GM21515 (cell line): ENCODE measurements around the gene SBNO2.

Source experiments
- ATAC-seq: cut with Tn5 transposase; IDR thresholded peaks from one replicate; pipeline ENCODE4 v1.9.1; 2021; ENCODE audit not compliant: unreplicated experiment

Gene SBNO2

DNA sequence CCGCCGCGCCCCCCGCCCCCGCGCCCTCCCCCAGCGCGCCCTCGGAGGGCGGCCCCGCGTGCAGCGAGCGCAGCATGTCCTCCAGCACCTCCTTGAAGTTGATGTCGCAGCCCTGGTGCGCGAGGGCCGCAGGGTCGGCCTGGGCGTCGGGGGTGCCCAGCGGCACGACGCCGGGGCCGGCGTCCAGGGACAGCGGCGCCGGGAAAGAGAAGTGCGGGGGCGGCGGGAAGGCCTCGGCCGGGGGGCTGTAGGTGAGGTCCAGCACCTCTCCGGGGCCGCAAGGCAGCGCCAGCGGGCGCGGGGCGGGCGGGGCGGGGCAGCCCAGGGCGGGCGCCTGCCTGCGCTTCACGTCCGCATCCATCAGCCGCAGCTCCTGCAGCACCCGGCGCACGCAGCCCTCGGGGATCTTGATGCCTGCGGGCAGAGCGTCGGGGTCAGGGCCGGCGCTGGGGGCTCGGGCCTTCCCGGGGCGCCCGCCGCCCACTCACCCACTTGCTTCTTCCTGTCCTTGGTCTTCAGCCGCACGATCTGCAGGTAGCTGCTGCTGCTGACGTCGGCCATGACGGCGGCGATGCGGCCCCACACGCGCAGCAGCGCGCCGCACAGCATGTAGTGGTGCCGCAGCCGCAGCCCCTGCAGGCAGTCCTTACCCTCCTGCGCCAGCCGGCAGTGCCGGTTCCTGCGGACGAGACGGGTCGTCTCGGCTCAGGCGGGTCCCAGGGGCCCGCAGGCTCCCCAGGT, 65.6 kb downstream of the SBNO2 start:
- ATAC-seq: no peak

DNA sequence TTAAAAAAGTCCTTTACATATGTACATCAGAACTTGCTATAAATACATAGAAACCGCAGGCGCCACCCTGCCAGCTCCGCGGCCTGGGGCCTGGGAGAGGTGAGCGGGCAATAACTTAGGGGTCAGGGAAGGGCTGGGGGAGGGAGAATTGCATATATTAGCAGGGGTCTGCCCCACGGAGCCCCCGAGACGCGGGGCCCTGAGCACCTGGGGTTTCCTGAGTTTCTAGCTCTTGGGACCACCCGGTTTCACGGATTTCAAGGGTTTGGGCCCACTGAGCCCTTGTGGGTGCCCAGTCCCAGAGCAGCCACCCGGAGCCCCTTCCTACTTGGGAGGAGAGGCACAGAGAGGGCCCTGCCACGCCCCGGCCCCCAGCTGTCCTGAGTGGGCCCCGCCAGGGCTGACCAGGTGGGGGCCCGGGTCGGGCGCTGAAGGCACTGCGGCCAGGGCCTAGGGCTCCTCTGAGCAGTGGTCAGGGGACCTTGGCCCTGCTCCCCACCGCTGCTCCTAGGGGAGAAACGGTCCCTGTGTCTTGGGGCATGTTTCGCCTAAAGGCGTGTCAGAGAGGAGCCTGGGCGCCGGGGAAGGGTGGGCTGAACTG, 66.3 kb downstream of the SBNO2 start:
- no peak for ATAC-seq

- ATAC-seq: no peak
Observed at GRCh38 chr19:1106841-1107660, 67.0 kb downstream of the SBNO2 start.

- ATAC-seq: no peak
Observed at GRCh38 chr19:1105873-1106840, 67.9 kb downstream of the SBNO2 start.

DNA sequence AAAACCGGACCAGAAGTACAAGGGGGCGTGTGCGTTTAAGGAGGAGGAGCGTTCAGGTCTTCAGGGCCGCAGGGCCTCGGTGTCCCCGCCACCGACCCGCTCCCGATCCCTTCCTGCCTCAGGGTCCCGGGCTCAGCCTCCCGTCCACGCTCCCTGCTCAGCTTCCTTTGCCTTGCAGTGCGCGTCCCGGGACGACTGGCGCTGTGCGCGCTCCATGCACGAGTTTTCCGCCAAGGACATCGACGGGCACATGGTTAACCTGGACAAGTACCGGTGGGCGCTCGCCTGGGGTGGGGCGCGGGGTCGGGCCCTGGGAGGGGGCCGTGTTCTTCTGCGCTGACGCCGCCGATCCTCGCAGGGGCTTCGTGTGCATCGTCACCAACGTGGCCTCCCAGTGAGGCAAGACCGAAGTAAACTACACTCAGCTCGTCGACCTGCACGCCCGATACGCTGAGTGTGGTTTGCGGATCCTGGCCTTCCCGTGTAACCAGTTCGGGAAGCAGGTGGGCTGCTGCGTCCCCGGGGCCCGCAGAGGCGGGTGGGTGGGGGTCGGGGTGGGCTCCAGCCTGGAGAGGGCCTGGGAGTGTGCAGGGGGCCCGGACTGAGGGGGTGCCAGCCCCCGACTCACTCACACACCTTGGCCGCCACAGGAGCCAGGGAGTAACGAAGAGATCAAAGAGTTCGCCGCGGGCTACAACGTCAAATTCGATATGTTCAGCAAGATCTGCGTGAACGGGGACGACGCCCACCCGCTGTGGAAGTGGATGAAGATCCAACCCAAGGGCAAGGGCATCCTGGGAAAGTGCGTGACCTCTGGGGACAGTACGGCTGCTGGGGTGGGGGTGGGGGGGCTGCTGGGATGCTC, 68.8 kb downstream of the SBNO2 start:
- ATAC-seq: no peak

DNA sequence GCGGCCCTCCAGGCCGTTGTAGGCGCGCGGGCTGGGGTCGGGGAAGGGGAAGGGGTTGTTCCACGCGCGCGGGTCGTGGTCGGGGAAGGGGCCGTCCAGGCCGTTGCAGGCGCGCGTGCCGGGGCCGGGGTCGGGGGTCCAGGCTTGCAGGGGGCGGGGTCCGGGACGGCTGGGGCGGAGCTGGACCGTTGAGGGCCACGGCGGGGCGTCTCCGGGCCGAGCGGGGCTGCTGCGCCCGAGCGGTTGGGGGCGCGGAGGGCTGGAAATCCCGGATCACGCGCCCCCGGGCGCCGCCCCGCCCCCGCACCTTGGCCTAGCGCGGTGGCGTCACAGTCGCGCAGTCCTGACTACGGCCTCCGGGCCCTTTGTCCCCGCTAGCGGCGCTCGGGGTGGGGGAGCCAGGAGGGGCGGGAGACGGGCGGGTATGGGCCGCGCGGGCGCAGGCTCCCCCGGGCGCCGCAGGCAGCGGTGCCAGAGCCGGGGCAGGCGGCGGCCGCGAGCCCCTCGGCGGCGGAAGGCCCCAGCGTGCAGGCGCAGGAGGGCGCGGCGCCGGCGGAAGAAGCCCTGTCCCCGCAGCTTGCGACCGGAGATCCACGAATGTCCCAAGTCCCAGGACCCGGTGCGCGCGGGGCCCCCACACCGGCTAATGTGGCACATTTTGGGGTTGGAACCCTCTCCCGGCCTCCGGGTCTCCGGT, 69.6 kb downstream of the SBNO2 start:
- peak; percentile 24 for ATAC-seq

GRCh38 chr19:1103708-1104310, 70.3 kb downstream of the SBNO2 start, which contains the start of gene GPX4:
Gene GPX4 (plus strand): TSS chr19:1103994. CDS start chr19:1104044, 50 bp downstream.
- peak; percentile 49 for ATAC-seq

DNA sequence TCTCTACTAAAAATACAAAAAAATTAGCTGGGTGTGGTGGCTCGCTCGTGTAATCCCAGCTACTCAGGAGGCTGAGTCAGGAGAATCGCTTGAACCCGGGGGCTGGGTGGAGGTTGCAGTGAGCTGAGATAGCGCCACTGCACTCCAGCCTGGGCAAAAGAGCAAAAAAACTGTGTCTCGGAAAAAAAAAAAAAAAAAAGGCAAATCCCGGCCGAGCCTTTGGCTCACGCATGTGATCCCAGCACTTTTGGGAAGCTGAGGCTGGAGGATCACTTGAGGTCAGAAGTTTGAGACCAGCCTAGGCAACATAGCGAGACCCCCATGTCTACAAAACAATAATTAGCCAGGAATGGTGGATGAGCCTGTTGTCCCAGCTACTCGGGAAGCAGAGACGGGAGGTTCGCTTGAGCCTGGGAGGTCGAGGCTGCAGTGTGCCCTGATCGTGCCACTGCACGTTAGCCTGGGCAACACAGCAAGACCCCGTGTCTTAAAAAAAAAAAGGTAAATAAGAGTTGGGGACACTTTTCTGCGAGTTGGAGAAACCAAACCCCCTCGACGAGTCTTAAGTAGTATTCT, 70.8 kb downstream of the SBNO2 start:
- no peak for ATAC-seq

- ATAC-seq: no peak
Observed at GRCh38 chr19:1102407-1103131, 71.5 kb downstream of the SBNO2 start.

DNA sequence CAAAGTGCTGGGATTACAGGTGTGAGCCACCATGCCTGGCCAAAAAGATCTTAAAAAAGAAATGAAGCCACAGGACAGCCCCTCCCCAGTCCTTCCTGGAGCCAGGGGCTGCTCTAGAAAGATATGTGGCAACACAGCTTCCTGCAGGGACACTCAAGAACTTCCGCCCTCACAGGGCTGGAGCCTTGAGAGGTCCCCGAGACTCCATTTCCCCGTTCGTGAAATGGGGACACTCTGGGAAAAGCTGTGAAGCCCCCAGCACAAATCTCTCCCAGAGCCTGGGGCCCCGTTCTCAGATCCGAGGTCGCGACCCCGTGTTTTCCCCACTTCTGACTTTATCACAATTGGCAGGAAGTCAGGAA, 72.8 kb downstream of the SBNO2 start:
- no peak for ATAC-seq

GRCh38 chr19:1098177-1099051, 75.7 kb downstream of the SBNO2 start:
- ATAC-seq: no peak

DNA sequence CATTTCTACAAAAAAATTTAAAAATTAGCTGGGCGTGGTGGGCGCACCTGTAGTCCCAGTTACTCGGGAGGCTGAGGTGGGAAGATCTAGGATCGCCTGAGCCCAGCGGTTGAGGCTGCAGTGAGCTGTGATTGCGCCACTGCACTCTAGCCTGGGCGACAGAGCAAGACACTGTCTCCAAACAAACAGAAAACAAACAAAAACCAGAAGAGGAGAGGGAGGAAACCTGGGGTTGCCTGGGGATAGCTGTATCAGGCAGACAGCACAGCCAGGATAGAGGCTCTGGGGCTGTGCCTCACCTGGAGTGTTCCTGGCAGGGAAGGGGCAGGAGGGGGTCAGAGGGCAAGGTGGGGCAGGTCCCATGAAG, 76.3 kb downstream of the SBNO2 start:
- ATAC-seq: no peak

GRCh38 chr19:1094978-1095701, 78.9 kb downstream of the SBNO2 start, which contains the start of gene POLR2E:
Gene POLR2E (minus strand): TSS chr19:1095375. CDS start chr19:1095315, 60 bp downstream.
- ATAC-seq: peak; percentile 76

GRCh38 chr19:1094655-1094977, 79.5 kb downstream of the SBNO2 start:
- no peak for ATAC-seq

GRCh38 chr19:1093811-1094553, 80.1 kb downstream of the SBNO2 start:
- ATAC-seq: no peak

- ATAC-seq: no peak
Observed at GRCh38 chr19:1093330-1093729, 80.7 kb downstream of the SBNO2 start.
